Measurements from ENCODE around the gene TIA1.

GRCh38 chr2:70203086-70203485, 45.3 kb downstream of the TIA1 start:
- TF ChIP-seq, protein P1, sequence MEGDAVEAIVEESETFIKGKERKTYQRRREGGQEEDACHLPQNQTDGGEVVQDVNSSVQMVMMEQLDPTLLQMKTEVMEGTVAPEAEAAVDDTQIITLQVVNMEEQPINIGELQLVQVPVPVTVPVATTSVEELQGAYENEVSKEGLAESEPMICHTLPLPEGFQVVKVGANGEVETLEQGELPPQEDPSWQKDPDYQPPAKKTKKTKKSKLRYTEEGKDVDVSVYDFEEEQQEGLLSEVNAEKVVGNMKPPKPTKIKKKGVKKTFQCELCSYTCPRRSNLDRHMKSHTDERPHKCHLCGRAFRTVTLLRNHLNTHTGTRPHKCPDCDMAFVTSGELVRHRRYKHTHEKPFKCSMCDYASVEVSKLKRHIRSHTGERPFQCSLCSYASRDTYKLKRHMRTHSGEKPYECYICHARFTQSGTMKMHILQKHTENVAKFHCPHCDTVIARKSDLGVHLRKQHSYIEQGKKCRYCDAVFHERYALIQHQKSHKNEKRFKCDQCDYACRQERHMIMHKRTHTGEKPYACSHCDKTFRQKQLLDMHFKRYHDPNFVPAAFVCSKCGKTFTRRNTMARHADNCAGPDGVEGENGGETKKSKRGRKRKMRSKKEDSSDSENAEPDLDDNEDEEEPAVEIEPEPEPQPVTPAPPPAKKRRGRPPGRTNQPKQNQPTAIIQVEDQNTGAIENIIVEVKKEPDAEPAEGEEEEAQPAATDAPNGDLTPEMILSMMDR (IDR thresholded peaks at IDR 0.05) = no peak
- TF ChIP-seq EZH2 (IDR thresholded peaks at IDR 0.05) = no peak
- no peak for TF ChIP-seq EZH2phosphoT487 (IDR thresholded peaks at IDR 0.05)
